ENCODE results near the gene ARHGAP26.
"Not testable (repeated sequence)": the region's sequence is repeated elsewhere in the genome, so short reads cannot be mapped to it uniquely, and the experiment has no call there.

Gene ARHGAP26

DNA sequence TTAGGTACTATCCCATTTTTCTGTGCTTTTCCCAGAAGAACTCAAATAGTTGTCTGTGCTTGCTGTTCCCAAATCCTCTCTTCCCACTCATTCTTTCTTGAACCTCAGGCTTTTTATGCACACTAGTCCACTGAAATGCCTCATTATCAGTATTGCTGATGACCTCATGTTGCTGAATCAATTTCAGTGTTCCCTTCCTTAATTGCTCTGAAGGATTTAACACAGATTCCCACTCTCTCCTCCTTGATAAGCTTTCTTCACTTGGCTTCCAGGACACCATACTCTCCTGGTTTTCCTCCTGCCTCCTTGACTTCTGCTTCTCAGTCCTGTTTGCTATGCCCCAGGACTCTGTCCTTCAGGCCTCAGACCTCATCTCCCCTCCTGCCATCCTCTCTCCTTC, 298.5 kb downstream of the ARHGAP26 start:
- no peak for FAIRE-seq

DNA sequence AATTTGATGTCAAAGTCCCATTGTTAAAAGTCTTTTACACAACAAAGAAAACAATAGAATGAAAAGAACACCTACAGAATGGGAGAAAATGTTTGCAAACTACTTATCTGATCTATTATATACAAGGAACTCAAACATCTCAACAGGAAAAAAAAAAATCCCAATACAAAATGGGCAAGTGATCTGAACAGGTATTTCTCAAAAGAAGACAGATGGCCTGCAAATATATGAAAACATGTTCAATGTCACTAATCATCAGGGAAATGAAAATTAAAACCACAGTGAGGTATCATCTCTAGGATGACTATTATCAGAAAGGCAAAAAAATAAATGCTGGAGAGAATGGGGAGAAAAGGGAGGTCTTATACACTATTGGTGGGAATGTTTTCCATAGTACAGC, 301.8 kb downstream of the ARHGAP26 start:
- FAIRE-seq = no peak

DNA sequence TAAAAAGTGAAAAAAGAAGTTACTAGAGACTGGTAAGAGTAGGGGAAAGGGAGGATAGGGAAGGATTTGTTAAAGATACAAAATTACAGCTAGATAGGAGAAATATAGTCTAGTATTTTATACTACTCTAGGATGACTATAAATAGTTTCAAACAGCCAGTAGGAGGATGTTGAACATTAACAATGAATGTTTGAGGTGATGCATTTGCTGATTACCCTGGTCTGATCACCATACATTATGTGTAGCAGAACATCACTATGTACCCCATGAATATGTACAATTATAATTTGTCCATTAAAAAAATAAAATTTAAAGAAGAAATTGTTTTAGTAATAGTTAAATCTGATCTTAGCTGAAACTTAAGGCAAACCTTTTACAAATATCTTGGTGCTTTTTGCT, 302.6 kb downstream of the ARHGAP26 start:
- no peak for FAIRE-seq

GRCh38 chr5:143073766-143074165, 303.6 kb downstream of the ARHGAP26 start:
- FAIRE-seq = no peak

DNA sequence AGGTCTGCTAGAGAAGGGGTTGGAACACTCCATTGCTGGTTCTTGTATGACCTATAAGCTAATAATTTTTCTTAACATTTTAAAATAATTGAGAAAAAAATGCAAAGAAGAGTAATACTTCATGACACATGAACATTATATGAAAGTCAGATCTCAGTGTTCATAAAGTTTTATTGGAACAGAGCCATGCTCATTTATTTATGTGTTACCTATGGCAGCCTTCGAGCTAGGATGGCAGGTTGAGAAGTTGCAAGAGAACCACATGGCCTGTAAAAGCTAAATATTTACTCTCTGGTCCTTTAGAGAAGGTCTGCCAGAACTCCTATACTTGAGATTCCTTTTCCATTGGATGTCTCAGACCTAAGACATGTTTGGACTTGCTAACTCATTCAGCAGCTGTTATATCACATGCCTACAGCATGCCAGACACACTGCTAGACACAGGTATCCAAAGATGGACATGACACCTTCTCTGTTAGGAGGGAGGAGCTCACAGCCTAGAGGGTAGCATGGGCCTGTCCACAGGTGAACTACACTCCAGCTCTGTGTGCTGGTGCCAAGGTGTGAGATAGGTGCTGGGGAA, 304.3 kb downstream of the ARHGAP26 start:
- FAIRE-seq = no peak

DNA sequence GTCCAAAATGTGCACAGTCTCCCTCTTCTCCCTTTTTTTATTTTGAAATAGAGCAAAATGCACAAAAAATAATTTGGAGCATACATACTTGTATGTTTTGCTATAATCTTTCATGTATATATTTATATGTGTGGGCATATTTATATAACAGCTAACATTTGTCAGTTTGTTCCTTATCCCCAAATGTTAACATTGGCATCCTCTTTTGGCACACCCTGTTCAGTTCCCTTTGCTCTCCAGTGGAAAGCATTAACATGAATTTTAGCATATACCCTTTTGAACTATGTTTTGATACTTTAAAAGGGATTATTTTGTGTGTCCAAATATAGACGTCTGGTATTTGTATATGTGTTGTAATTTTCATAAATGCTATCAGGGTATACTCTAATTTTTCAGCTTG, 306.2 kb downstream of the ARHGAP26 start:
- no peak for FAIRE-seq

DNA sequence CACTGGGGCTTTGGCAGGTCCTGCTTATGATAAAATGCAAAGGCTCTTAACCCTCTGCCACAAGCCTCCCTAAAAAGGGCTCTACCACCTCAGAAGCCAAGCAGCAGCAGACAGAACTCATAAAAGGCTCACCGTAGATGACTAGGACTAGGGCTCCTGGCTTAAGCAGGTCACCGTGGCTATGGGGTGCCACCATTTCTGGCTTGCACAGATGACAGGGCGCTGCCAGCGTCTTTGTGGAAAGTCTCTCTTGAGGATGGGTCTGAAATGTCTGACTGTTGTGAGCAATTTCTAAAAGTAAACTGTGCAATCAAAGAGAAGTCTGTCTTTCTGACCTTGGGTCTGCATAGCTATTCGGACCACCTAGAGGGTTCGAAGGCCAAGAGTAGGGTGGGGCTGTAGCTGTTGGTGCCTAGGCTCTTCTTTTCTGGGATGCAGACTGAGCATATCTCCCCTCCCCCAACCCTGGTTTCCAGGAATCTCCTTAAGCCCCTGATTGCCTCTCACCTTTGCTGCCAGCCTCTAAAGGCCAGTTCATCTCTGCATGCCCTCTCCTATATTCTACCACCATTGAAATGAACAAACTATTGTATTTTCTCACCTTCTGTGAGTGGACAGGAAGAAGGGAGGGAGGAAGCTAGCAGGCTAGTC, 307.4 kb downstream of the ARHGAP26 start:
- no peak for FAIRE-seq

DNA sequence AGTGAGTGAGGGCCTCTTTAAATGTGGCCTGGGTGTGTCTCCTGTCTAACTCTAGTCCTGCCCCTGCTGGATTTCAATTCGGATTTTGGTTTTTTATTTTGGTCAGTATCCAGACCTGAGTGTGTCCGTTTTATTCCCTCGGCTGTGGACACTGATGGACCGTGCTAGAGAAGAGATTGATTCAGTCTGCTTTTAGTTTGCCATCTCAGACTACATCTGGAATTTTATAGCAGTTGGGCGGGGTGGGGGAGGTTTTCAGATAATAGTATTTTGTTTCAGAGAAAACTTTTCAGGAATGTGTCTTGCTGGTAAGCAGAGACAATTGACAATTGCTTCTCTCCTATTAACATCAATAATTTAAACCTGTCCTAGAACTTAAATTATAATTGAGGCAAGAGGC, 308.1 kb downstream of the ARHGAP26 start:
- FAIRE-seq = no peak

- FAIRE-seq = no peak
Measured at GRCh38 chr5:143078971-143079370, 308.8 kb downstream of the ARHGAP26 start.

GRCh38 chr5:143080407-143080806, 310.2 kb downstream of the ARHGAP26 start:
- FAIRE-seq = no peak

GRCh38 chr5:143080982-143081381, 310.8 kb downstream of the ARHGAP26 start:
- no peak for FAIRE-seq

GRCh38 chr5:143083006-143083405, 312.8 kb downstream of the ARHGAP26 start:
- no peak for FAIRE-seq

GRCh38 chr5:143084407-143084806, 314.2 kb downstream of the ARHGAP26 start:
- no peak for FAIRE-seq

GRCh38 chr5:143085319-143085917, 315.2 kb downstream of the ARHGAP26 start:
- no peak for FAIRE-seq

DNA sequence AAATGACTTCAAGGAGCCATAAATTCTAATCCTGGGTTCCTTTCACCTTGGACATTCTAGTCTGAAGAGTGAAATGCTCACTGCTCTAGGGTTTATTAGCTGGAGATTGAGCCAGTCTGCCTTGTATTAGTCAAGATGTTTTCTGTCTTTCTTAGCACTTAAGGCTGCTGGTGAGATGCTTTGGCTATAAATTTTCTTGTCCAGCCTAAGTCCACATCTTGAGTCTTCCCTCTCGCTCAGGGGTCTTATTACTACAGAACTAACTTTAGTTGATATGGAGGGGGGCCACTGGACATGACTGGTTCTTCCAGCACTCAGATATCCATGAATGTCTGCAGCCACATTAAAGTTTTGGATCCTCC, 316.4 kb downstream of the ARHGAP26 start:
- no peak for FAIRE-seq

- FAIRE-seq = no peak
Measured at GRCh38 chr5:143086908-143087637, 316.9 kb downstream of the ARHGAP26 start.

GRCh38 chr5:143088702-143089101, 318.5 kb downstream of the ARHGAP26 start:
- FAIRE-seq = not testable (repeated sequence)

DNA sequence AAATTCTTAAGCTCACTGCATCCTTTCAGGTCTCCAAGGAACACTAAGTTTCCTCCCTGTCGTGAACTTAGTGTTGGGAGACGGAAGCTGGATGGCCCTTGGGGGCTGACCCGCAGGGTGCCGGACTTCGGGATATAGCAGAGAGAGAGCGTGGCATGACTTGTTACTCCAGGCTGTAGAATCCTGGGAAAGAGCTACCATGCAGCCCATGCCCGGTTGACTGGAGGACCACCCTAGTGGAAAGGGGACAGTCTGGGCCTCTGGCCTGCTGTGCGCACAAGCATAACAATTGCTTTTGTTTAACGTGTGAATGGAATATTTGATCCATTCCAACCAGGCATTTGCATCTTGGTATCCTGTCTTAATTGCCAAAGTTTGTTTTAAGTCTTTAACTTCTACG, 319.9 kb downstream of the ARHGAP26 start:
- FAIRE-seq = not testable (repeated sequence)

DNA sequence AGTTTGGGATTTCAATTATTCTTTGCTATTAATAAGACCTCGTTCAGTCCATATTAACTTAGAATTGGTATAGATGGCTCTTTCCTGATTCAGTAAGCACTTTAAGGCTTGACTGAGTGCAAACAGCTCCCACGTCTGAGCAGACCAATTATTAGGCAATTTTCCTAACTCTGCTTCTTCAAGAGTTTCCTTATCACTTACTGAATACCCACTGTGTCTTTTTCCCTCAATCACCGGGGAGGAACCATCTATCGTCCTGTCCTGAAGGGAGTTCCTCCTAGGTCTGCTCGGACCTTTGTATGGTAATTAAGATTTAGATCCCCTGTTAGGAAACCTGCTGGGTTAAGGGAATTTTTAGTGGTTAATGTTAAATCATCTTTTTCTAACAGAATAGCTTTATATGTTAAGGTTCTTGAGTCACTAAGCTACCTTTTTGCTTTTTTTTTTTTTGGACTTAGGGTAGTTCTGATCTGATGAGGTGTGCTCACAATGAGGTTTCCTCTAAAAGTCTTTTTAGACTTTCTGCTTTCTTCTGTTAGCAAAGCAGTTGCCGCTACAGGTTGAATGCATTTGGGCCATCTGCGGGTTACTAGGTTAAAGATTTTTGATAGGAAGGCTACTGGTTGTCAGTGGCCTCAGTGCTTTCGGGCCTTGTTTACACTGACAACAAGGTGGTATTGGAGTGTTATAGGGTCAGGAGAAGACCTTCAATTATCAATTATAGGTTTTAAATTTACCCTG, 322.7 kb downstream of the ARHGAP26 start:
- FAIRE-seq = not testable (repeated sequence)

DNA sequence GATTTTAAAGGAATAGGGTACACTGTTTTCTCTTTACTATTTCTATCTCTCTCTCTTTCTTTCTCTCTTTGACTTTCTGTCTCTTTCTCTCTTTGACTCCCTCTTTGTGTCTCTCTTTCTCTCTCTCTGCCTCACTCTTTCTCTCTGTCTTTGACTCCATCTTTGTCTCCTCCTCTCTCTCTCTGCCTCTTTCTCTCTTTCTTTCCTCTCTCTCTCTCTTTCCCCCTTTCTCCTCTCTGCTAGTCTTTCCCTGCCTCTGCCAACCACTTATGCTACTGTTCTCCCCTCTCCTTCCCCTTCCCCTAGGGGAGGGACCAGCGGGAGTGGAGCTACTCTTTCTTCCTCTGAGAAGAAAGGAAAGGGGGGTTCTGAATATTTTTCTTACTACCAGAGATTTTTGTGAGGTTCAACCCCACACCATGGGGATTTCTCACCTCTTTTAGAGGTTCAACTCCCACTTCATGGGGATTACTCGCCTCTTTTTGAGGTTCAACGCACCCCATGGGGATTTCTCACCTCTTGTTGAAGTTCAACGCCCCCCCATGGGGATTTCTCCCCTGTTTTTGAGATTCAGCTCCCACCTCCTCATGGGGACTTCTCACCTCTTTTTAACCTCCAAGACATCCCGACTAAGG, 323.4 kb downstream of the ARHGAP26 start:
- FAIRE-seq = no peak

GRCh38 chr5:143094087-143094521, 323.9 kb downstream of the ARHGAP26 start:
- FAIRE-seq = no peak

DNA sequence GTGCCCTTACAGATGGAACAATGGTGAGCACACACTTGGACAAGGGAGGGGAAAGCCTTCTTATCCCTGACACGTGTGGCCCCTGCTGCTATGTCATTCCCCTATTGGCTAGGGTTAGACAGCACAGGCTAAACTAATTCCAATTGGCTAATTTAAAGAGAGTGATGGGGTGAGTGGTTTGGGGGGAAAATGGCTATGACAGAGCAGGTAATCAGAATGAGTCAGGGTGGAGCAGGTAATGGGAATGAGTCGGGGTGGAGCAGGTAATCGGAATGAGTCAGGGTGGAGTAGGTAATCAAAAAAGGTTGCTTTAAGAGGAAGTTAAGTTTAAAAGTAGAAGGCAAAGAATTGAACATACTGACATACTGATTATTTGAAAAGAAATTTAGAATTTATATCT, 324.4 kb downstream of the ARHGAP26 start:
- not testable (repeated sequence) for FAIRE-seq

DNA sequence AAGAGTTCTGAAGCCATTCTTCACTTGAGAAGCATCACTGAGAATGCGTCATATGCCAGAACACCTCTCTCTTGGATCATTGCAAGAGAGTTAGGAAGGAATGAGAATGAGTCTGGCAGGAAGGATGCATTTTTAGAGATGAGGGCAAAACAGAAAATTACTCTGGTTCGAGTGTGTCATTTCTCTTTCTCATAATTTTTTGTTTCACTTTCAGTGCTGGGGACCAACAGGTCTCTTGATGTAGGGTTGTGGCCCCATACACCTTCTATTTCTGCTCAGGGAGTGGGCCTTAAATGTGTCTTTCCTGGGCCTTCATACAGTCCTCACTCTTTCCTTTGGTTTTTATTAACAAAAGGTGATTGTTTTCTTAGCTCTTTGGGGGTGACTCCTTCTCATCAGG, 330.9 kb downstream of the ARHGAP26 start:
- no peak for FAIRE-seq

Data from colon (tissue), 2 donors.